HCT116 (cell line): ENCODE measurements around the gene INF2.

Source experiments
- SRF ChIP-seq: IDR thresholded peaks from 2 replicates; pipeline ENCODE4 v1.6.1; 2012; ENCODE audit warnings: low read depth
- TF ChIP-seq, protein P1 (sequence below), 3 experiments: fragments of 200-600 bp in 1 of 3; sonication (generic) in 1 of 3; IDR thresholded peaks in 2 of 3; conservative IDR thresholded peaks in 1 of 3; 2 replicates each; pipeline ENCODE4 v1.5.1; 2012 to 2017; ENCODE audit warnings: low read depth in 2 of 3, low read length in 2 of 3, antibody characterized with exemption in 1 of 3, borderline replicate concordance in 1 of 3, control low read depth in 1 of 3, mild to moderate bottlenecking in 1 of 3, mixed read lengths in 1 of 3, mixed run types in 1 of 3, moderate library complexity in 1 of 3; ENCODE audit not compliant: insufficient read depth in 1 of 3

DNA sequence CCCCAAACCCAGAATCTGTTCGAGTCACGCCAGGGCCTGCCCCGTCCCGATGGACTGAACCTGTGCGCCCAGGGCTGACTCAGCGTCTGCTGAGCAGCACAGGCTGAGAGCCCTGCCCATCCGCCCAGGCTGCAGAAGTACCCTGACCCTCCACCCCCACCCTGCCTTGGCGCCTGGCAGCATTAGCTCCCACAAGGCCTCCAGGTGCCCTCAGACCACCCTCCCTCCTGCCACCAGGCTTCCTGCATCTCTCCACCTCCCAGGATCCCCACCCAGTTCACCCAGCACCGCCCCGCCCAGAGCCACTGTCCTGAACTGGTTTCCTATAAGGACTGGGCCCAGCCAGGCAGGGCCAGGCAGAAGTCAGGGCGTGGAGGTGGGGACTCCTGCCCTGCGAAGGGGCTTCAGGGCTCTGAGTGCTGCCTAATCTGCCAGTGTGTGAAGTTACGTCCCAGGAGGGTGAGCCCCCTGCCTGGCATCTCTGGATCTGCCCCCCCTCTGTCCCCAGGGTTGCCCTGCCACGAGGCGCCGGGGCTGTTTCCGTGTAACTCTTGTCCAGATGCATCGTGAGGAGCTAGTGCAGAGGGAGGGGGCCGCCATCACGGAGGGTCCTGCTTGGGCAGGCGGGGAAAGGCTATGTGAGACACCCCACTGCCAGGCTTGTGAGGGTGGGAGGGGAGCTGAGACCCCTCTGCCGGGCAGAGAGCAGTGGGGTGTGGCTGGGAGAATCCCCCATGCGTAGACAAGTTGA is 43.7 kb downstream of the INF2 start:
- TF ChIP-seq, protein P1, sequence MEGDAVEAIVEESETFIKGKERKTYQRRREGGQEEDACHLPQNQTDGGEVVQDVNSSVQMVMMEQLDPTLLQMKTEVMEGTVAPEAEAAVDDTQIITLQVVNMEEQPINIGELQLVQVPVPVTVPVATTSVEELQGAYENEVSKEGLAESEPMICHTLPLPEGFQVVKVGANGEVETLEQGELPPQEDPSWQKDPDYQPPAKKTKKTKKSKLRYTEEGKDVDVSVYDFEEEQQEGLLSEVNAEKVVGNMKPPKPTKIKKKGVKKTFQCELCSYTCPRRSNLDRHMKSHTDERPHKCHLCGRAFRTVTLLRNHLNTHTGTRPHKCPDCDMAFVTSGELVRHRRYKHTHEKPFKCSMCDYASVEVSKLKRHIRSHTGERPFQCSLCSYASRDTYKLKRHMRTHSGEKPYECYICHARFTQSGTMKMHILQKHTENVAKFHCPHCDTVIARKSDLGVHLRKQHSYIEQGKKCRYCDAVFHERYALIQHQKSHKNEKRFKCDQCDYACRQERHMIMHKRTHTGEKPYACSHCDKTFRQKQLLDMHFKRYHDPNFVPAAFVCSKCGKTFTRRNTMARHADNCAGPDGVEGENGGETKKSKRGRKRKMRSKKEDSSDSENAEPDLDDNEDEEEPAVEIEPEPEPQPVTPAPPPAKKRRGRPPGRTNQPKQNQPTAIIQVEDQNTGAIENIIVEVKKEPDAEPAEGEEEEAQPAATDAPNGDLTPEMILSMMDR (IDR thresholded peaks at IDR 0.05 in 2 of 3, conservative IDR thresholded peaks at IDR 0.05 in 1 of 3; ENCODE audit: borderline replicate concordance in 1 of 3, insufficient read depth in 1 of 3, low read depth in 2 of 3, low read length in 2 of 3): no peak
- no peak for TF ChIP-seq SRF
